OCI-LY1 (cell line): ENCODE results near the gene HTD2.

Experiments
- CTCF ChIP-seq: fragments of 200-600 bp; sonication (generic), shearing (Covaris generic); IDR thresholded peaks from 2 replicates; pipeline ENCODE4 v1.5.1; 2017; ENCODE audit warnings: mild to moderate bottlenecking, antibody characterized with exemption, low read length, moderate library complexity, mixed read lengths
- EZH2 ChIP-seq: fragments of 200-600 bp; sonication (generic), shearing (Covaris generic); IDR thresholded peaks from 2 replicates; pipeline ENCODE4 v1.8.0; 2017; ENCODE audit warnings: borderline replicate concordance, mixed run types, mild to moderate bottlenecking, antibody characterized with exemption, low read length, moderate library complexity, mixed read lengths

- TF ChIP-seq CTCF (no peak), EZH2 (no peak)
Measured at GRCh38 chr3:58369038-58369437, 62.7 kb downstream of the HTD2 start.
